Measurements from ENCODE around the gene PTPN4.
"Not testable (repeated sequence)": the region's sequence is repeated elsewhere in the genome, so short reads cannot be mapped to it uniquely, and the experiment has no call there.

The PTPN4 gene

GRCh38 chr2:120014226-120014980 lies 254.7 kb downstream of the PTPN4 start:
- no peak for DNase-seq (ENCODE audit: low spot score)

GRCh38 chr2:120016800-120017199 lies 257.1 kb downstream of the PTPN4 start:
- no peak for DNase-seq (ENCODE audit: low spot score)

- no peak for DNase-seq (ENCODE audit: low spot score)
Measured at GRCh38 chr2:120017201-120017600, 257.5 kb downstream of the PTPN4 start.

GRCh38 chr2:120018549-120018948 lies 258.8 kb downstream of the PTPN4 start:
- no peak for DNase-seq (ENCODE audit: low spot score)

- DNase-seq (ENCODE audit: low spot score), result no peak
Measured at GRCh38 chr2:120020554-120020953, 260.8 kb downstream of the PTPN4 start.

GRCh38 chr2:120022505-120022904 lies 262.8 kb downstream of the PTPN4 start:
- DNase-seq (ENCODE audit: low spot score), result not testable (repeated sequence)

- DNase-seq (ENCODE audit: low spot score), result no peak
Measured at GRCh38 chr2:120026890-120027289, 267.2 kb downstream of the PTPN4 start.

- DNase-seq (ENCODE audit: low spot score), result no peak
Measured at GRCh38 chr2:120028795-120029194, 269.1 kb downstream of the PTPN4 start.

GRCh38 chr2:120029672-120030640 lies 270.2 kb downstream of the PTPN4 start:
- DNase-seq (ENCODE audit: low spot score), result no peak

GRCh38 chr2:120032297-120032696 lies 272.6 kb downstream of the PTPN4 start:
- DNase-seq (ENCODE audit: low spot score), result no peak

Data from kidney capillary endothelial cell (primary cell).